PFSK-1 (cell line): ENCODE data around the gene CA12.

Experiments
- FOXP2 ChIP-seq: optimal IDR thresholded peaks from 2 replicates; pipeline ENCODE3; 2011; ENCODE audit warnings: borderline replicate concordance, control low read depth, inconsistent platforms; ENCODE audit not compliant: insufficient read depth; ENCODE audit errors: extremely low read length, extremely low read depth
- POLR2AphosphoS5 ChIP-seq: IDR thresholded peaks from 2 replicates; pipeline ENCODE4 v1.6.1; 2012; ENCODE audit warnings: low read depth, mild to moderate bottlenecking, control low read depth, low read length, moderate library complexity
- REST ChIP-seq, 2 experiments: IDR thresholded peaks; 2 replicates each; pipeline versions ENCODE4 v1.6.1 to v1.8.0; 2011 to 2012; ENCODE audit warnings: low read depth in 2 of 2, low read length in 2 of 2, control low read depth in 1 of 2, inconsistent platforms in 1 of 2, mild to moderate bottlenecking in 1 of 2, moderate library complexity in 1 of 2; ENCODE audit not compliant: insufficient read depth in 1 of 2
- SIN3A ChIP-seq: IDR thresholded peaks from 2 replicates; pipeline ENCODE4 v1.6.1; 2012; ENCODE audit warnings: mild to moderate bottlenecking, low read length, moderate library complexity, borderline replicate concordance; ENCODE audit not compliant: insufficient read depth
- TAF1 ChIP-seq: IDR thresholded peaks from 2 replicates; pipeline ENCODE4 v1.6.1; 2012; ENCODE audit warnings: low read length, control low read depth, borderline replicate concordance; ENCODE audit not compliant: insufficient read depth

CA12 gene

GRCh38 chr15:63277038-63277892 is 104.4 kb downstream of the CA12 start, which contains the start of gene APH1B:
Gene APH1B, plus strand, starts transcription at chr15:63277605. Its CDS starts 19 bp downstream, at chr15:63277624.
- TF ChIP-seq TAF1 (no peak), SIN3A (peak; percentile 25; the same call in 1 of the 2 replicates), POLR2AphosphoS5 (0 out of 2 replicates have a peak, but pooled peaks have one; percentile 52), FOXP2 (peak; percentile 11), REST (IDR thresholded peaks at IDR 0.05; ENCODE audit: insufficient read depth in 1 of 2, low read depth in 2 of 2, low read length in 2 of 2) (no peak)

- TF ChIP-seq REST (IDR thresholded peaks at IDR 0.05; ENCODE audit: insufficient read depth in 1 of 2, low read depth in 2 of 2, low read length in 2 of 2) (no peak), POLR2AphosphoS5 (0 out of 2 replicates have a peak, but pooled peaks have one; percentile 6)
These were observed 105.2 kb downstream of the CA12 start for GRCh38 chr15:63276342-63277037.

- TF ChIP-seq REST (IDR thresholded peaks at IDR 0.05; ENCODE audit: insufficient read depth in 1 of 2, low read depth in 2 of 2, low read length in 2 of 2) (no peak), SIN3A (no peak), FOXP2 (no peak), POLR2AphosphoS5 (no peak), TAF1 (no peak)
These were observed 107.2 kb downstream of the CA12 start for GRCh38 chr15:63274427-63274826.
